C4-2B (cell line): ENCODE measurements around the gene TFAP2E.

ENCODE experiments used
- H3K27ac ChIP-seq: fragments of 450-650 bp; 2 replicates; pipeline ENCODE4 v1.5.1; 2017
- CTCF ChIP-seq: fragments of 450-650 bp; conservative IDR thresholded peaks from 2 replicates; pipeline ENCODE4 v1.5.1; 2017; ENCODE audit warnings: mild to moderate bottlenecking
- ZFX ChIP-seq: fragments of 450-650 bp; IDR thresholded peaks from 2 replicates; pipeline ENCODE4 v1.6.1; 2017

Gene TFAP2E

DNA sequence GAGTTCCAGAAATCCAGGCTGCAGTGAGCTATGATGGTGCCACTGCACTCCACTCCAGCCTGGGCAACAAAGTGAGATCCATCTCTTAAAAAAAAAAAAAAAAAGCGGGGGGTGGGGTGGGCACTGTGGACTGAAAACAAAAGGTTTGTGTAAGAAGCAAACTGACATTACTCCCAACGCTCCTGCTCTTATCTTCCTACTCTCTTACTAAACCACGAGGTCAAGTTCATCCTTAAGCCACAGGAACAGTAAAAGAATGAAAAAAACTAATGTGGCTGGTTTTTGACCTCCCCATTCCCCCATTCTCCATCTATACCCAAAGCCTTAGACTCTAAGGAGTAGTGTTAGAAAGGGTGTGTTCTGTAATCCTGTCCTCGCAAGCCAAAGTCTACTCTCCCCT, 30.8 kb downstream of the TFAP2E start:
- H3K27ac ChIP-seq = no peak overlapping the region

DNA sequence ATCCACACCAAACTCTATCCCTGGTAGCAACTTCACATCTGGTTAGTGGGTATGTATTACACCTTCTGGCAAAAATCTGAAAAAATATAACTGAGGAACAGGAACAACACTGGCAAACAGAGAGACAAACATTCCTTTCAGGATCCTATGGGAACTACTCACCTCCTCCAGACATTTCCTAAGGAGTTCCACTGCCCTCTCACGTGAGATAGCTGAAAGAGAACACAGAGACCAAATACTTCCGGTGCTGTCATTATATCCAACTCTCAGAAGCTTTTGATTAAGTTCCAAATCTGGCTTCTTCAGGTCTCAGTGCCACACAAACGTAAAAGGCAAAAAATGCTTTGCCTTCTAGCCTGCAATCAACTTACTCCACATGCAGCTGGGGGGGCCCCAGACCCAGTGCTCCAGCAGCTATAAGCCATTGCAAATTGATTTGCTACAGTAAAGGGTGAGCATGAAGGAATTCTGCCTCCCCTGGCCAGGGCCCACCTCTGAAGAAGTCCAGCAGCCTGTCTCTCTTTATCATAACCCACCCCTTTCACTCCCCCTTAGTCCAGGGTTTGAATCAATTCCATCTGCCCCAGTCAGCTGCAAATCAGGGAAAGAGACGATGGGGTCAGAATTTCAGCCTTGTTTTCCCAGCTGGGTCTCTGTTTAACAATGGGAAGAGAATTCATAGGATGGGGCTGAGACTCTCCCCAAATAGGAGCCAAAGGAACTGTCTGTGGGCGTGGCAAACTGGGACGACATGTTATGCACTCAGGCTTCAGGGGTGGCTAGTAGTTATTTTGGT, 32.2 kb downstream of the TFAP2E start:
- H3K27ac ChIP-seq = no peak overlapping the region
- no peak for TF ChIP-seq CTCF
- TF ChIP-seq ZFX = no peak

More for the DNA sequence above, 30.8 kb downstream of the TFAP2E start:
- TF ChIP-seq ZFX (no peak), CTCF (no peak)

DNA sequence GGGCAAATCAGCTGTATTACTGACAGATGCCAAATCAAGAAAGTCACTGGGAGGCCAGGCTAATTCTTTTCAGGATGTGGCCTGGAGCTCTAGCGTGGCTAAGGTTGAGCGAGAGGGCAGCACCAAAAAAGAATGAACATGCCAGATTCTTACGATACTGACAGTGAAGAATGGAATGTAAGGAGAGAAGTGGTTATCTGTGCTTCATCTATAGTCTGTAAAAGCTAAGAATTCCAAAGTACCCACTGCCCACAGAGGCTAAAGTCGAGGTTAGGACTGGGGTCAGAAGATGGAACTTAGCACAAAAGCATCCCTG, 32.7 kb downstream of the TFAP2E start:
- TF ChIP-seq ZFX = no peak
- no peak for TF ChIP-seq CTCF
- no peak overlapping the region for H3K27ac ChIP-seq

- no peak overlapping the region for H3K27ac ChIP-seq
- TF ChIP-seq ZFX (no peak), CTCF (no peak)
Observed at GRCh38 chr1:35611655-35612054, 38.5 kb downstream of the TFAP2E start.

GRCh38 chr1:35615440-35615839, 42.3 kb downstream of the TFAP2E start:
- H3K27ac ChIP-seq = no peak overlapping the region
- TF ChIP-seq CTCF = no peak
- no peak for TF ChIP-seq ZFX

GRCh38 chr1:35619237-35620121, 46.4 kb downstream of the TFAP2E start:
- no peak overlapping the region for H3K27ac ChIP-seq
- TF ChIP-seq CTCF (no peak), ZFX (no peak)

DNA sequence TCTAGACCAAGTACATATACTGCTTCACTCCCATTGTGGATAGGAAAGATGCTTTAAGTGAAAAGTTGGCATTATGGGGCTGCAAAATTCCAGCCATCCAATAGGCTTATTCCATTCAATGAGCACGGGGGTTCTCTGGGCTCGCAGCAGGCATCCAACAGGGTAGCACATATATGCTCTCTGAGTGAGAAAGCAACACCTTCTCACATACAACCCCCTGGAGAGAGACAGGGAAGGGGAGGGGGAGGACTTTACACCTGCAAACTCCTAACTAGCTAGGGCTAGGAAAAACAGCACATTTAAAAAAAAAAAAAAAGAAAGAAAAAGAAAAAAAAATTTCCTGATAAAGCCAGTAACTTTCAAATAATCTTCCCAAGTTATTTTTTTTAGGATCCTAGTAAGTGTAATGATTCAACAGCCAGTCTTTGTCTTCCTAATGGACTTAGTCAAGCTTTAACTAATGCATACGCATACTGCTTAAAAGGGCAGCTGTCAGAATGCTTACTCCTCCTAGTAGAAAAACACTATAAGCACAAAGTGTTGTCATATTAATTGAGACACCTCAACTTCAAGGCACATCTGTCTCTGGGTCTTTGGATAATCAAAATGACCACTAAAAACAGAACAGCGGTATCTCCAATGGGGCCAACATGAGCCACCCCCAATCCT, 49.5 kb downstream of the TFAP2E start:
- no peak for TF ChIP-seq CTCF
- no peak for TF ChIP-seq ZFX
- no peak overlapping the region for H3K27ac ChIP-seq
